GM12891 (cell line): ENCODE data around the gene SOX9.
A peak's percentile ranks its signal among the peaks of the same experiment; 100 is the strongest.

Source experiments
- DNase-seq: peaks from one replicate; pipeline ENCODE4 v3.0.0; 2011; ENCODE audit warnings: low spot score; ENCODE audit not compliant: insufficient read length
- FAIRE-seq: peaks from 2 replicates; lab custom pipeline; 2011; peaks lifted over from hg19 to GRCh38; lab: Jason Lieb, UNC
- PAX5 ChIP-seq: IDR thresholded peaks from 2 replicates; pipeline ENCODE4 v1.6.1; 2011; ENCODE audit warnings: low read length, moderate library complexity, mild to moderate bottlenecking; ENCODE audit not compliant: insufficient read depth, severe bottlenecking
- POLR2A ChIP-seq: IDR thresholded peaks from 2 replicates; pipeline ENCODE4 v1.6.1; 2011; ENCODE audit warnings: low read depth, low read length, control low read depth
- POLR2AphosphoS5 ChIP-seq: IDR thresholded peaks from 2 replicates; pipeline ENCODE4 v1.6.1; 2011; ENCODE audit warnings: low read depth, low read length, control low read depth
- POU2F2 ChIP-seq: IDR thresholded peaks from 2 replicates; pipeline ENCODE4 v1.6.1; 2011; ENCODE audit warnings: low read depth, mild to moderate bottlenecking, control low read depth, low read length, moderate library complexity
- SPI1 ChIP-seq: IDR thresholded peaks from 2 replicates; pipeline ENCODE4 v1.6.1; 2011; ENCODE audit warnings: low read depth, low read length, control low read depth
- TAF1 ChIP-seq: IDR thresholded peaks from 2 replicates; pipeline ENCODE4 v1.6.1; 2011; ENCODE audit warnings: low read depth, low read length, control low read depth

SOX9 gene

GRCh38 chr17:72158895-72159885, 38.4 kb downstream of the SOX9 start:
- FAIRE-seq = no peak
- no peak for TF ChIP-seq TAF1
- no peak for TF ChIP-seq POLR2A
- no peak for TF ChIP-seq POU2F2
- TF ChIP-seq PAX5 = no peak
- TF ChIP-seq SPI1 = no peak
- no peak for TF ChIP-seq POLR2AphosphoS5
- no peak for DNase-seq

DNA sequence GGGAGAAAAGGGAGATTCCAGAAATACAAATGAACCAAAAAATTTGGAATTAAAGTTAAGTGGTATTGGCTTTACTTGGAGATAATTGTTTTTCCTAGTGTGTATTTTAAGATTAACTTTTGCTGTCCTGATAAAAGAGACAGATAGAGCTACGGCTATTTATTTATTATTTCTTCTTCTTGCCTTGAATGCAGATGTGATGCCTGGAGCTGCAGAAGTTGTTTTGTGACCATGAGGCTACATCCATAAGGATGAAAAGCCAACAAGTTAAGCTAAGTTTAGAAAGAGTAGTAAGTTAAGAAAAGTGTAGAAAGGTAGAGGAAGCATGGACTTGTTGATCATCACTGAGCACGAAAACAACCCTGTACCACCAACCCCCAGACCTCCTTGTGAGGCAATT, 41.7 kb downstream of the SOX9 start:
- no peak for DNase-seq
- TF ChIP-seq PAX5 = no peak
- TF ChIP-seq POLR2A = no peak
- TF ChIP-seq POU2F2 = no peak
- no peak for TF ChIP-seq POLR2AphosphoS5
- TF ChIP-seq SPI1 = no peak
- no peak for TF ChIP-seq TAF1
- no peak for FAIRE-seq

- no peak for DNase-seq
- FAIRE-seq = no peak
- TF ChIP-seq PAX5 = no peak
- TF ChIP-seq TAF1 = no peak
- no peak for TF ChIP-seq POU2F2
- no peak for TF ChIP-seq SPI1
- TF ChIP-seq POLR2A = no peak
- no peak for TF ChIP-seq POLR2AphosphoS5
These were observed 42.7 kb downstream of the SOX9 start for GRCh38 chr17:72163474-72163873.

DNA sequence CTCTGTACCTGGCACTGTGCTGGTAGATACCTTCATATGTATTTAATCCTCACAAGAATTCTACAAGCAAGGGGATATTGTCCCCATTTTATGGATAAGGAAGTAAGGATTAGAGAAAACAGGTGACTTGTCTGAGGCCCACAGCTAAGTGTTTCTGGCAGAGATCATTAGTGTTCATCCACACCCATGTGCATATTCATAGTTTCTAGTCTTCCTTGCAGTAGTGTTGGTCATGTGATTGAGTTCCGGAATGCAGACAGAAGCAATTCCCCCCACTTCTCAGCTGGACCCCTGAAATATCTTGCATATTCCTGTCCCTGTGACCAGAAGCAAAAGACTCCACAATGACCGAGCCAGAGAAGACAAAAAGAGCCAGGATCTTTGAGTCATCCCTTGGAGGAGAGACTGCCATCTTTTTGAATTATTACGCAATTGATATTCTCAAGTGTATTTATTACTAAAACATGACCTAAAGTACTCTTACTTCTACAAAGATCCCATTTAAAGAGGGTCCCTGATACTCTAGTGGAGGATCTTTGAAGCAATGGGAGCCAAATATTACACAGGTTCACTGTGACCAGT, 43.4 kb downstream of the SOX9 start:
- FAIRE-seq = no peak
- no peak for DNase-seq
- TF ChIP-seq PAX5 = no peak
- TF ChIP-seq SPI1 = no peak
- TF ChIP-seq POLR2A = no peak
- TF ChIP-seq TAF1 = no peak
- TF ChIP-seq POU2F2 = no peak
- TF ChIP-seq POLR2AphosphoS5 = no peak

DNA sequence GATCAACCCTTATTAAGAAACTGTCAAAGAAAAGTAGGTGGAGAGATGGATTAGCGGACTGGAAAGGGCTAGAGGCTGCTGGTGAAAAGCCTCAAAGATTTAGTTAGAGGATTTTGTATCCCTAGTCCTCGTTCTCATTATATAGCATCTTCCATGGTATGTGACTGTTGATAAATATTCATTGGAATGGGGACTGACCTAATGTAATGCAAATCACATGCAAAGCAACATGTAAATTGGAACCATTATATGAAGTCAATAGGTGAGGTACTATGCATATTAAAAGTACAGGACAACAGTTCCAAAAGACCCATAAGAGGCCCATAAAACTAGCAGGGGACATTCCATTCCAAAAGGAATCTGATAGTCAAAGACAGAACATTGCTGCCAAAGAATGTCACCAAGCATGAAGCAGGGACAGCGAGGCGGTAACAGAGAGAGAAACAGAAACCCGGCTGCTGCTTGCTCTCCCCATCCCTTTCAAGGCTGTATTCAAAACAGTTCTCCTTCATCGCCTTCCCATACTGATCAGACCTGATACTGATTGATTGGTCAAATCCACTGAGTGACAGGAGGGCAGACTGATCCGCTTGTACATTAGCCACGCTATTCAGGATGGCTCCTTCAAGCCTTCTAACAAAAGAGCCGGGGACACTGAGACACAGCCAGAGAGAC, 44.5 kb downstream of the SOX9 start:
- DNase-seq (no peak), FAIRE-seq (no peak)
- TF ChIP-seq POU2F2 (no peak), TAF1 (no peak), POLR2AphosphoS5 (no peak), PAX5 (no peak), POLR2A (no peak), SPI1 (no peak)

DNA sequence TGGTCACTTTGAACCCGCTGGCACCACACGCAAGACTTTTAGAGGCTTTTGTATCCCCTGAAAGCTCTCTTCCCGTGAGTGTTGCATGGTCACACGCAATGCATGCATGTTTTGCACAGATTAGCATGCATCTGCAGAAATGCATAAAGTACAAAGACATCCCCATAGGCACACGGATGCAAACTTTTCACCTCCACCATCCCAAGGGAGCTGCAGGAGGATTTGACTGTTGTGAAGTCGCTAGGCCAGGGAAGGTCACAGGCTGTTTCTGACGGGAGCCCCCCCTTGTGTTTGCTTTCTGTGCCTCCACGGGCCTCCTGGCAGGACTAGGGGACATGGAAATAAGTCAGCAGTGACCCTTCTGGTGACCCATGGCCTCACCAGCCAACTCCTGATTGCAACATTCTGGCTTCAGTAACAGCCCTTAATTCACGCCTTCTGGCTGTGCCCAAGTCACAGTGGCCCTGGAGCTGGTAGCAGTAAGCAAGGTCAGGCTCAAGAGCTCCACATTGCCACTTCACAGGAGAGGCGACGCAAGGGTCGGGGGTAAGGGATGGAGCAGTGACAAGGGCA, 45.1 kb downstream of the SOX9 start:
- DNase-seq (no peak), FAIRE-seq (no peak)
- TF ChIP-seq TAF1 (no peak), POLR2A (no peak), SPI1 (no peak), PAX5 (no peak), POU2F2 (no peak), POLR2AphosphoS5 (no peak)

GRCh38 chr17:72167593-72167992, 46.8 kb downstream of the SOX9 start:
- no peak for TF ChIP-seq POLR2A
- no peak for TF ChIP-seq PAX5
- no peak for TF ChIP-seq SPI1
- no peak for TF ChIP-seq TAF1
- no peak for TF ChIP-seq POU2F2
- no peak for TF ChIP-seq POLR2AphosphoS5
- FAIRE-seq = no peak
- DNase-seq = no peak

DNA sequence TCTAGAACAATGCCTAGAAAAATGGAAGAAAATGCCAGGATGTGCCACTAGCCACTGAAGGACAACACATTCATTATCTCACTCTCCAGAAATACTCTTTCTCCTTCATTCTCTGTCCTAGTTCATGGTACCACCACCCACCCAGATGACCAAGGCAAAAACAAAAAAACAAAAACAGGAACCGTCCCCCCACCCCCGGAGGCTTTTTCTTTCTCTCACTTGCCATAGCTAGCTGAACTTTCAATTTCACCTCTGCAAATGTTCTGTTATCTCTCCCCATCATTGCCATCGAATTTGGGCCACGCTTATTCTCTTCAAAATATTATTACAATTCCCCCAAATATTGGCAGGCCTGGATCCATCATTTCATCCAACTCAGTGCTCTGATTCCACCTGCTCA, 49.0 kb downstream of the SOX9 start:
- FAIRE-seq (no peak), DNase-seq (no peak)
- TF ChIP-seq POLR2A (no peak), SPI1 (peak; percentile 78; the same call in 1 of the 2 replicates)

- no peak for TF ChIP-seq POLR2AphosphoS5
- TF ChIP-seq SPI1 = no peak
- no peak for TF ChIP-seq POLR2A
- DNase-seq = no peak
- FAIRE-seq = no peak
These were observed 51.2 kb downstream of the SOX9 start for GRCh38 chr17:72171703-72172667.
